A673 (cell line): ENCODE measurements around the gene UBE2D3.

Experiments
- CTCF ChIP-seq: fragments of 300-800, 200-600 bp; sonication (generic); conservative IDR thresholded peaks from 2 replicates; pipeline ENCODE4 v1.5.1; 2017; ENCODE audit warnings: low read depth, mild to moderate bottlenecking, antibody characterized with exemption, low read length, moderate library complexity, mixed read lengths
- EZH2 ChIP-seq: fragments of 200-600 bp; sonication (generic); IDR thresholded peaks from 2 replicates; pipeline ENCODE4 v1.6.1; 2017; ENCODE audit warnings: borderline replicate concordance, low read depth, mild to moderate bottlenecking, mixed read lengths, antibody characterized with exemption, low read length; ENCODE audit not compliant: poor library complexity, severe bottlenecking

GRCh38 chr4:102868781-102869568 is 41.6 kb upstream of the UBE2D3 start, which contains the start of gene CISD2:
- TF ChIP-seq CTCF = no peak
- TF ChIP-seq EZH2 = no peak
